A673 (cell line): ENCODE data around the gene ZMYND8. TPM values are rescaled to one million over a fixed set of nuclear protein-coding genes. Genes with fewer than 3 reads are reported as not detected.

Source experiments
- BruUV-seq: library from RNA; stranded (reverse); fragments of 400-500 nt; replicated peaks from 2 replicates; lab custom pipeline; 2021; lab: Mats Ljungman, UMichigan
- CTCF ChIA-PET: fragments of 300-600 bp; sonication (Branson Sonifier 250); formaldehyde crosslinking; loops from one replicate; lab custom pipeline; 2022; ENCODE audit warnings: antibody characterized with exemption; lab: Charles Lee
- POLR2A ChIA-PET: fragments of 300-600 bp; sonication (Branson Sonifier 250); formaldehyde crosslinking; loops from one replicate; lab custom pipeline; 2022; ENCODE audit warnings: antibody characterized with exemption; ENCODE audit not compliant: low non-redundant PET; lab: Charles Lee
- DNase-seq: peaks from one replicate; pipeline ENCODE4 v3.0.0-alpha.2; 2015; ENCODE audit warnings: low spot score
- H3K27ac ChIP-seq: fragments of 200-600 bp; sonication (generic); 2 replicates; pipeline ENCODE4 v1.5.1; 2016; ENCODE audit warnings: mixed run types, low read depth, mild to moderate bottlenecking, mixed read lengths, antibody characterized with exemption, low read length; ENCODE audit not compliant: poor library complexity, severe bottlenecking
- H3K27me3 ChIP-seq: fragments of 200-600 bp; sonication (generic); replicated peaks from 2 replicates; pipeline ENCODE4 v1.6.1; 2017; ENCODE audit warnings: mixed run types, low read depth, mild to moderate bottlenecking, mixed read lengths, antibody characterized with exemption, low read length; ENCODE audit not compliant: insufficient read depth, poor library complexity
- H3K36me3 ChIP-seq: fragments of 200-600 bp; sonication (generic); 2 replicates; pipeline ENCODE4 v1.6.1; 2016; ENCODE audit warnings: mixed run types, mild to moderate bottlenecking, mixed read lengths, antibody characterized with exemption, low read length; ENCODE audit not compliant: insufficient read depth, poor library complexity, severe bottlenecking
- H3K4me1 ChIP-seq: fragments of 200-600 bp; sonication (generic); 2 replicates; pipeline ENCODE4 v1.6.1; 2017; ENCODE audit warnings: mixed run types, mild to moderate bottlenecking, mixed read lengths, antibody characterized with exemption, low read length; ENCODE audit not compliant: insufficient read depth, poor library complexity, severe bottlenecking
- H3K4me3 ChIP-seq: fragments of 200-600 bp; sonication (generic); 2 replicates; pipeline ENCODE4 v1.5.1; 2016; ENCODE audit warnings: low read depth, mixed run types, mild to moderate bottlenecking, mixed read lengths, low read length; ENCODE audit not compliant: poor library complexity, severe bottlenecking
- H3K9me3 ChIP-seq: fragments of 200-600 bp; sonication (generic); 2 replicates; pipeline ENCODE4 v1.6.1; 2016; ENCODE audit warnings: mixed run types, low read depth, mild to moderate bottlenecking, mixed read lengths, antibody characterized with exemption, low read length; ENCODE audit not compliant: poor library complexity, severe bottlenecking
- EZH2 ChIP-seq: fragments of 200-600 bp; sonication (generic); IDR thresholded peaks from 2 replicates; pipeline ENCODE4 v1.6.1; 2017; ENCODE audit warnings: borderline replicate concordance, low read depth, mild to moderate bottlenecking, mixed read lengths, antibody characterized with exemption, low read length; ENCODE audit not compliant: poor library complexity, severe bottlenecking
- intact Hi-C: fragments of 100-400 bp; cut with micrococcal nuclease; formaldehyde crosslinking; loops from one replicate; pipeline ENCODE4 v1.10.0; 2022; ENCODE audit not compliant: unreplicated experiment
- total RNA-seq: library from RNA; stranded (reverse); gene quantifications from 2 replicates; pipeline ENCODE4 v1.2.3, GENCODE V29; 2021
- TF ChIP-seq, protein P1 (sequence below): fragments of 300-800, 200-600 bp; sonication (generic); conservative IDR thresholded peaks from 2 replicates; pipeline ENCODE4 v1.5.1; 2017; ENCODE audit warnings: low read depth, mild to moderate bottlenecking, antibody characterized with exemption, low read length, moderate library complexity, mixed read lengths

The ZMYND8 gene
- total RNA-seq, 1 experiment from 2014 or later, result 31.3 TPM

DNA sequence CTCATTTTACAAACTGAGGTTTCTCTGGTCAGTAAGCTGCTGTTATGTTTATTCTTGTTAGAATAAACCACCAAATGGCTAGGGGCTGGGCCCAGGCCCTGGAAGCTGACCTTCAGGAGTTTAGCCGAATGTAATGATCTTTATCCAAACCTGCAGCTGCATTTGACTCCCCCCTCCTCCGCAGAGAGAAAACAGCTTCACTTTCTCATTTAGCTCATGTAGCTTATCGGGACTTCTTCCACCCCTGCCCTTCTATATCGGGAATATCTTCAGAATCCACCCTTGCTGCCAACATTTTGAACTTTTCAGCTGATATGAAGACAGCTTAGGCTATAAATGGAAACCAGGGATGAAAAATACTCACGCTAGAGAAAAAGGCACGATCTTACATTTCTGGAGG lies 102.6 kb downstream of the ZMYND8 start:
- intact Hi-C loops, result no loop called here
- H3K9me3 ChIP-seq, result no peaks in the 10 kb centered on the region
- H3K36me3 ChIP-seq, result peaks cover 11% of the 10 kb centered on the region
- H3K27ac ChIP-seq, result no peak overlapping the region
- ChIA-PET CTCF (no interaction called here), POLR2A (no interaction called here)
- no peaks in the 10 kb centered on the region for H3K27me3 ChIP-seq
- no TSS peak for BruUV-seq
- DNase-seq, result no peak
- no peak overlapping the region for H3K4me3 ChIP-seq
- peaks cover 10% of the 10 kb centered on the region for H3K4me1 ChIP-seq
- TF ChIP-seq, protein P1, sequence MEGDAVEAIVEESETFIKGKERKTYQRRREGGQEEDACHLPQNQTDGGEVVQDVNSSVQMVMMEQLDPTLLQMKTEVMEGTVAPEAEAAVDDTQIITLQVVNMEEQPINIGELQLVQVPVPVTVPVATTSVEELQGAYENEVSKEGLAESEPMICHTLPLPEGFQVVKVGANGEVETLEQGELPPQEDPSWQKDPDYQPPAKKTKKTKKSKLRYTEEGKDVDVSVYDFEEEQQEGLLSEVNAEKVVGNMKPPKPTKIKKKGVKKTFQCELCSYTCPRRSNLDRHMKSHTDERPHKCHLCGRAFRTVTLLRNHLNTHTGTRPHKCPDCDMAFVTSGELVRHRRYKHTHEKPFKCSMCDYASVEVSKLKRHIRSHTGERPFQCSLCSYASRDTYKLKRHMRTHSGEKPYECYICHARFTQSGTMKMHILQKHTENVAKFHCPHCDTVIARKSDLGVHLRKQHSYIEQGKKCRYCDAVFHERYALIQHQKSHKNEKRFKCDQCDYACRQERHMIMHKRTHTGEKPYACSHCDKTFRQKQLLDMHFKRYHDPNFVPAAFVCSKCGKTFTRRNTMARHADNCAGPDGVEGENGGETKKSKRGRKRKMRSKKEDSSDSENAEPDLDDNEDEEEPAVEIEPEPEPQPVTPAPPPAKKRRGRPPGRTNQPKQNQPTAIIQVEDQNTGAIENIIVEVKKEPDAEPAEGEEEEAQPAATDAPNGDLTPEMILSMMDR, result no peak
- TF ChIP-seq EZH2, result no peak

DNA sequence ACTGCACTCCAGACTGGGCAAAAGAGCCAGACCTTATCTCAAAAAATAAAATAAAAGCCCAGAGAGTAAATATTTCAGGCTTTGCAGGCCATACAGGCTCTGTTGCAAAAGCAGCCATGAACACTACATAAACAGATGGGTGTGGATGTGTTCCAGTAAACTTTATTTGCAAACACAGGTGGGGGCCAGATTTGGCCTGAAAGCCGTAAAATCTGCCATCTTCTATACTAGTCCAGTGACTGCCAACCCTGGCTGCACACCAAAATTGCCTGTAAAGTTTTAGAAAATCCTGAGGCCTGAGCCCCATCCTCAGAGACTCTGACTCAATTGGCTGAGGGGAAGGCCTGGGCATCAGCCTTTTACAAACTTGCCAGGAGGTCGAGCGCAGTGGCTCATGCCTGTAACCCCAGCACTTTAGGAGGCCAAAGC lies 103.6 kb downstream of the ZMYND8 start:
- Histone ChIP-seq H3K27me3 (no peaks in the 10 kb centered on the region), H3K4me3 (no peak overlapping the region), H3K27ac (no peak overlapping the region), H3K36me3 (peaks cover 20% of the 10 kb centered on the region), H3K4me1 (peaks cover 6% of the 10 kb centered on the region), H3K9me3 (no peaks in the 10 kb centered on the region)
- BruUV-seq, result no TSS peak
- TF ChIP-seq EZH2, result no peak
- TF ChIP-seq, protein P1, result no peak
- ChIA-PET CTCF (no interaction called here), POLR2A (no interaction called here)
- no peak for DNase-seq
- intact Hi-C loops, result no loop called here

- POLR2A ChIA-PET, result no interaction called here
Observed at GRCh38 chr20:47251154-47252020, 105.1 kb downstream of the ZMYND8 start.

More at GRCh38 chr20:47251154-47252020, 105.1 kb downstream of the ZMYND8 start:
- BruUV-seq, result no TSS peak
- H3K9me3 ChIP-seq, result no peaks in the 10 kb centered on the region
- H3K4me3 ChIP-seq, result no peak overlapping the region
- CTCF ChIA-PET, result interaction anchor here (0.6 kb wide), 1 partner anchor 845 kb away, joined by 3 read pairs; no protein-coding TSS in a partner anchor
- peaks cover 27% of the 10 kb centered on the region for H3K36me3 ChIP-seq
- intact Hi-C loops, result no loop called here
- TF ChIP-seq, protein P1, result no peak
- no peak for TF ChIP-seq EZH2
- H3K4me1 ChIP-seq, result no peaks in the 10 kb centered on the region
- H3K27me3 ChIP-seq, result no peaks in the 10 kb centered on the region
- no peak overlapping the region for H3K27ac ChIP-seq
- DNase-seq, result no peak
